Measurements from ENCODE around the gene KCNA2.

The KCNA2 gene

DNA sequence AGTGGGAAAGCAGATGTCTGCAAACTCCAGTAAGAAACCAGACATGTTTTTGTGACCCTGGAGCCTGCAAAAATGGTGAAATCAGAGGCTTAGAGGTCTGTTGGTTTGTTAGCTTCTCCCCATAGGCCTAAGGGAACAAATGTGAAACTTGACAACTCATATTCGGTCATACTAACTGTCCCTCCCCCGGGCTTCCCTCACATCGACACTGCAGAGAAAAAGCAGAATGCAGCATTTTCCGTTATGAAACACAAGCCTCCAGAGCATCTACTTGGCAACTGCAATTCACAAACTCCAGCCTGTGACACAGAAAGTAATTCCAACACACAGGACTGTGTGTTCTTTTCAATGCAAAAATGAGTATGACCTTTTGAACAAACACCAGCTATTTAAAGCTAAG is 3.7 kb downstream of the KCNA2 start:
- DNase-seq (ENCODE audit: low spot score) = no peak

DNA sequence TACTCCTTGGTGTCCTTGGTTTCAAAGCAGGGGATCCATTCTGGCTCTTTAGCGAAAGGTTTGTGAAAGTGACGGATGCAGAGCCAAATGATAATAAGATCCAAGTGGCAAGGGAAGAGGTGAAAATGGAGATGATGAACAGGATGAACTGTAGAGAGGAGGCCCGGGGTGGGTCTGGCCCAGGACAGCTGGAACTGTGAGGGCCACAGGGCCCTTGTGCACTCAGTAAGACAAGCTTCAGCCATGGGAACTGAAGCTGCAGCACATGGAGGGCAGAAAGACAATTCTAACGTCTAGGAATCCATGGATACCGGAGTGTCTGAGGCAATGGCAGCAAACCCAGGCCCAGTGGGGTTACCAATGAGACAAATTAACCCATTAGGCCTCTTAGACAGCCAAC is 4.8 kb downstream of the KCNA2 start:
- DNase-seq (ENCODE audit: low spot score) = no peak

DNA sequence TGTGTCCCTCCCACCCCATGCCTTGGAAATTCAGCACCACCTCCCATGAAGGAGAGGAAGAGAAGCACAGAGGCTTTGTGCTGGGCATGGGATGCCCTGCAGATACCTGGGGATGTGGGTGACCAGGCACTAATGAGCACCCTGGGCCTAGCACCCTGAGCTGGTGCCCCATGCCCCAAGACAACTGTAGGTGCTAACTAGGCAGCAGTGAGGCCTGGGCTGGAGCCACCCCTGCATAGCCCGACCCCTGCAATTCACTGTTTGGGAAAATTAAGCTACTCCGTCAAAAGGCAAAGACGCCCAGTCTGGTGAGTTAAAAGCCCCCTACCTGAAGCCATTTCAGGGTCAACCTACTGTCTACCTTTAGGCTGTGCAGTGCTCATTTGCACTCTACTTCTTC is 5.4 kb downstream of the KCNA2 start:
- no peak for DNase-seq (ENCODE audit: low spot score)

DNA sequence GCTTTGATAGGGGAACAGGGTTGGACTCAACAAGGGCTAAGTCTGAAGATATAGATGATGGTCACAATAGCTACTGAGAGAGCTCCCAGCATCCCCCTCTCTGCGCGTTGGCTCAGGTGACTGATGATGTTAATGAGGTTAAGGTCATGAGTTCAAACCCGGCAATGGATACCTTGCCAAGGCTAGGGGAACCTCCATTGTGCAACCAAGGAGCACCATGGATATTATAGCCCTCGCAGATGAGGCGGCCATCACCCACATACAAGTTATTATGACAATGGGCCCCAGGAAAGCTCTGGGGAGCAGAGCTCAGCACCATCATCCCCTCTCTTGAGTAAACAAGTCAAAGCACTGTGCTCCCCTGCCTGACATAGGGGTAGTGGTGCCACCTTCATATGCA is 8.2 kb downstream of the KCNA2 start:
- DNase-seq (ENCODE audit: low spot score) = no peak

DNA sequence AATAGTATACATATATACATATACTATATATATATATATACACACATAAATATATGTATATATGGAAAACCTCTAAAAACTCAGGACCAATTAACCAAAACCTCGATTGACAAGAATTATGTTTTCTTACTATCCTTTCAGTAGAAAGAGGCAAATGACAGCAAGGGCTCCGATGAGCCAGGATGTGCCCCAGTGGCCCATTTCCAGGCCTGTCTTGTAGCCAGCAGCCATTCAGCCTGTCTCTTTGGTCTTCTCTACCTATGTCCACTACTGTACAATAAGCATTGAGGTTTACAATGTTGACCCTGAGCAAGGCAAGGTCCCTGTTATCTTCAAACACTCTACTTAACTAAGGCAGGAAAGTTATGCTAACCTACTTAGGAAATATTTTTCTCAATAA is 9.8 kb downstream of the KCNA2 start:
- no peak for DNase-seq (ENCODE audit: low spot score)

DNA sequence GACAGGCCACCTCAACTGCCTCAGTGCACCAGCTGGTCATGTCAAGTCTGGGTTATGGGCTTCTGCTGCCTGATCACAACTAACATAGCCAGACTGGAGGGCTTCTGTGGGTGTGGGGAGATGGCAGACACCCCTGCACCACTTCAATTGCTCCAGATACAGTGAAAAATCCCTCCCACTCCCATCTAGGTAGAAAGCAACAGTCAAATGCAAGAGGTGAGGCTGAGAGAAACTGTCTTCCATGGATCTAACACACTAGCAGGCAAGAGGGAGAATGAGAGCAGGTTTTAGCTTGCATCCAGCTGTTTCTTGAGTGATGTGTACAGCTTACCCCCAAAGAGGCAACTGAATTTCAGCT is 10.8 kb downstream of the KCNA2 start:
- no peak for DNase-seq (ENCODE audit: low spot score)

DNA sequence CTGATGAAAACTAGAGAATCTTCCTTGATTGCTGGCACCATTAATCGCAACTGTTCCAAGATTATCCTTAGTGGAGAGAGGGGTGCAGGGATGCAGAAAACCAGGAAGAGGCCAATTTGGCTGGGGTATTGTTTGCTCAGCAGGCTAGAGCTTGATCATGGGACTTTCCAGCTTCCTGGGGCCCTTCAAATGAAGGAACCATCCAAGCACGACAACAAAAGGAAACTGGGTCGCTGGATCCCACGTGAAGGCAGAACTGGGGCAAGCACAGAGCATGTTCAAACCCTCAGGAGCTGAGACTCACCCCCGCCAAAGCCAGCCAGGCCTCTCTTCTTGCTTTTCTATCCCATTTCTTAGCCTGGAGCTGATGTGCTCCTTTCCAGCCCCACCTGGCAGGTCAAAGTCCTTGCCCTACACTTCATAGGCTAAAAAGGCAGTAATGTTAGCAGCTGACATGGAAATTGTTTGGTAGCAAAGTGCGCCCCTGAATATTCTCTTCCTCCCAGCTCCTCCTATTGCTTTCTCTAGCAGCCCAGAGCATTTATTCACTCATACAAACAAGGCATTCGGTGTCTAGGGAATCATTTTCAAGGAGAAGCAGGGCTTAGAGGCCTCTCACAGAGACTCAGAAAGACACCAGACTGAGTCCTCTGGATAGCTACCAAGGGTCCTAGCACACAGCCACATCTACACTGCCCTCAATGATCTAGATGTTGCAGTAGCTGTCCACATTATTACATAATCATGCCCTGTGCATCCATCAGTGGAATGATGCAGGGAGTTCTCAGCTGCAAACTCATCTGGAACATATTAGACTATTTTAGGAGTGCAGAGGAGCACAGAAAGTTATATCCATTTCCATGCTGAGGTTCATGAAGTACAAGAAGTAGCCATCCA is 11.5 kb downstream of the KCNA2 start:
- no peak for DNase-seq (ENCODE audit: low spot score)

DNA sequence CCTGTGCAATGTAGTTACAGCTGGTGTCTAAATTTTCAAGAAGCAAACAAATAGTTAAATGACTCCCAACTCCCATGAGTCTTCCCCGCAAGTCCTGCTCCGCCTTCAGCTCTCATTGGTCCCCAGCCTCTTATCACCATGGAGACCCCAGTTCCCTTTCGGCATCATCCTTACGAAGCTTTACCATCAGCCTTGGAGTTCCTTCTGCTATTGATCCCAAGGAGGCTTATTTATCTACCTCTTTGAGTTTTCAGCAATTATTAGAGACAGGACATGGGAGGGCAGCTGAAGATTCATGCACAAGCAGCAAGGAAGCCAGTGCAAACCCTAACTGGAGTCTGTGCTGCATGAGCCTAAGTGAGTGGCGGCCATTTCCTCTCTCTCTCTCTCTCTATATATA is 12.3 kb downstream of the KCNA2 start:
- DNase-seq (ENCODE audit: low spot score) = no peak

DNA sequence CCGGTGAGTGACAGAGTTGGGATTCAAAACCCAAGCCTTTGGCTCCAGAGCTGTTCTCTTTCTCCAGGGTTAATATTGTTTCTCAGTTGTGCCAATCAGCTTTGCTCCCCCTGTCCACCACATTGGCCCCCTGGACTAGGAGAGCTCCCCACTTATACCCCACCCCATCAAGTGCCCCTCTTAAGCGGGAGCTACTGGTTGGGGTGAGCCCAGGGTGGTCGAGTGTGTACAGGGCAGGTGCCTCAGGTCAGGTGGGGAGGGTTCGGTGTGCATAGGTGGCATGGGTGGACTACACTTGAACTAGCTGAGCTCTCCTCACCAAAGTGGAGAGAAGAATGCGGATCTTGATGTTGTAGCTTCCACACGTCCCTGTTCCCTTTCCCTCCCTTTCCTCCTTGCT is 14.2 kb downstream of the KCNA2 start:
- DNase-seq (ENCODE audit: low spot score) = no peak

DNA sequence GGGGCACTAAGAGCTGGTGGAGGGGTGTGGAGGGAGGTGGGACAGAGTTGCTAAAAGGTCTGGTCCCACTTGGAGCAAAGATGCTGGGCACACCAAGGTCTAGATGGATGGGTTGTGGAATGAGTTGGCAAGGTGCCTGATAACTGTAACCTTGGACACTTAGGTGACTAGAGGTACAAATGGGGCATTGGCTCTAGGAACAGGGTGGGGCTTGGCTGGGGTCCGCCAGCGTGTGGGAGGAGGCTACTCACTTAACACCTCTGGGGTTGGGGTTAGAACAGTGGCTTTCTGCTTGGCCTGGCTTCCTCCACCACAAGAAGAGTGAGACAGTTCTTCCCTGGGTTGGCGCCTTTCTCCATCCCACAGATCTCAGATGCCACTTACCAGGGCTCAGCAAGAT is 17.2 kb downstream of the KCNA2 start:
- no peak for DNase-seq (ENCODE audit: low spot score)

DNA sequence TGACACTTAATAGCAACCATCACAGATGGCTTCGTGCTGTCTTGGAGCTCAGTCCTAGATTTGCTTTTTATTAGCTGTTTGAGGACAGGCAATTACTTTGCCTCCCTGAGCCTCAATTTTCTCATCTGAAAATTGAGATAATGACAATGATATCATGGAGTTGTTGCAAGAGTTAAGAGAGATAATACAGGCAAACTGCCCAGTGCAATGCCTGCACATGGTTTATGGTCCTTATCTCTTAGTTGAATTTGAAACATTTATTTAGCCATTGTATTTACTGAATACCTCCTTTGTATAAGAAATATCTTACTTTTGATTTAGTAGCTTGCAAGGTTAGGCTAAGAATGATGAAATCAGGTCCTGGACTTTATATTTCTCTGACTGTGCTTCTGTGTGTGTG is 17.7 kb downstream of the KCNA2 start:
- no peak for DNase-seq (ENCODE audit: low spot score)

DNA sequence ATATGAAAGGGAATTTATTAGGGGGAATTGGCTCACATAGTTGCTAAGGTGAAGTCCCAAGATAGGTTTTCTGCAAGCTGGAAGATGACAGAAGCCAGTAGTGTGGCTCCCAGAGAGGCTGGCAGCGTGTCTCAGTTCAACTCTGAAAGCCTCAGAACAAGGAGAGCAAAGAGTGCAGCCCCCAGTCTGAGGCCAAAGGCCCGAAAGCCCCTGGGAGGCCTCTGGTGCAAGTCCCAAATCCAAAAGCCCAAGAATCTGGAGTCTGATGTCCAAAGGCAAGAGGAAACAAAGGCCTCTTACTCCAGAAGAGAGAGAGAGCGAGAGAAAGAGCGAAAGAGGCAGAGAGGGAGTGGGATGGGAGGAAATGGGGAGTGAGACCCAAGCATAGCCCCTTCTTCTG is 18.3 kb downstream of the KCNA2 start:
- no peak for DNase-seq (ENCODE audit: low spot score)

DNA sequence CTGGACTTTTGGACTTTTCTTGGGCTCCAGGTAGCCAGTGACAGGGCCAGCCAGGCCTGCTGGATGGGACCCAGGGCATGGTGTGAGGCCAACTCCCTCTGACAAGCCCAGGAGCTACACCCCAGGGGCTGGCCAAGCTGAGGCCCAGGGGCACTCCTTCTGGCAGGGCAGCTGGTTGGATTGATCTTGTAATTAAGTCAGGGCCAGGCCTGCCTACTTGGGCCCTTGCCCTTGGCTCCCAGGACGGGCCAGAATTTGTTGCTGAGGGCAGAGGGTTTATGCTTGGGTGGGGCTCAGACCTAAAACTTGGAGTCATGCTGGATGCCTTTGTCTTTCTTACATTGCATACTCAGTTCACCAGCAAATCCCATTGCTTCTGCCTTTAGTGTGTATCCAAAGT is 20.7 kb downstream of the KCNA2 start:
- no peak for DNase-seq (ENCODE audit: low spot score)

DNA sequence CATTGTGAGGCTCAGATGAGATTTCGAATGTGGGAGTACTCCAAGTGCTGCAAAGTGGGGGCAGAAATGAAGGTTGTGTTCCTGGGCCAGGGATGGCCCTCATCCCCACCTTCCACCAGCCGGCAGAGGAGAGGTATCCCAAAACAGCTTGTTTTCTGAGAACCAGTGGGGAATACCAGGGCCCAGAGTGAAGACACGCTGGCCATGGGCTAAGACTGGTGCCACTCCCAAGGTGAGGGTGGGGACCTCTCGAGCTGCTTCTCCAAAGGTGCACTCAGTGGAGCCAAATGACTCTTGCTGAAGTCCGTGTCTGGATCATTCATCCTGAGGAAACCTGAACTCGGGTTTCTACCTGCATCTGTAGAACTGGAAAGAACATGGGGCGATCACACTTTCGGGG is 22.1 kb downstream of the KCNA2 start:
- no peak for DNase-seq (ENCODE audit: low spot score)

DNA sequence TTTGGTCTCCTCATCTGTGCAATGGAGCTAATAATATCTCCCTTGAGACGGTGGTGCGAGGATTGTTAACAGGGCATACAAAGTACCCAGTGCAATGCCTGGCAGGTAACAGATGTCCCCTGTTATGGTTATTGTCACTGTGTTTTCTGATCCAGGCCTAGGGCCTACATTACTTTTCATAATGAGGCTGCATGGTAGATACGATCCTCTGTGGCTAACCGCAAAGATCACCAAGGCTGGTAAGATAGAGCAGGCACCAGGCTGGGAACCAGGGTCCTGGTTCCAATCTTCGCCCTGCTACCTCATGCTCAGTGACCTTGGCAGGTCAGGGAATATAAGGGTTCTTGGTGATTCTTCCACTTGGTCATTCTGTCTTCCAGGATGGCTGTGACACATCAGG is 22.7 kb downstream of the KCNA2 start:
- DNase-seq (ENCODE audit: low spot score) = no peak

DNA sequence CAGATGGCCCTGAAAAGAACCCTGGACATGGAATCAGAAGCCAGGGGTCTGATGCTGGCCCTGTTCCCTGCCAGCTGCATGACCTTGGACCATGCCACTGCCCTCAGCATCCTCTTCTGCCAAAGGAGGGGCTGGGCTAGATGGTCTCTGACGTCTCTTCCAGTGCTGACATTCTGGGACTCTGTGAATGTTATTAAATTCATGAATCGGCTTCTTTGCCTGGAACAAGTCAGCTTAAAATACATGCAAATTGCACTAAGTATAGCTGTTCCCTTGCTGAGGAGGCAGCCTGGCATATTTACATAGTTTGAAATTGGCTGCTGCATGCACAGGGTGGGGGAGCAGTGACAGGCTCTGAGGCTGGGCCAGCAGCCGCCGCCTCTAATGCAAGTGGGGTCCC is 23.8 kb downstream of the KCNA2 start:
- DNase-seq (ENCODE audit: low spot score) = no peak

DNA sequence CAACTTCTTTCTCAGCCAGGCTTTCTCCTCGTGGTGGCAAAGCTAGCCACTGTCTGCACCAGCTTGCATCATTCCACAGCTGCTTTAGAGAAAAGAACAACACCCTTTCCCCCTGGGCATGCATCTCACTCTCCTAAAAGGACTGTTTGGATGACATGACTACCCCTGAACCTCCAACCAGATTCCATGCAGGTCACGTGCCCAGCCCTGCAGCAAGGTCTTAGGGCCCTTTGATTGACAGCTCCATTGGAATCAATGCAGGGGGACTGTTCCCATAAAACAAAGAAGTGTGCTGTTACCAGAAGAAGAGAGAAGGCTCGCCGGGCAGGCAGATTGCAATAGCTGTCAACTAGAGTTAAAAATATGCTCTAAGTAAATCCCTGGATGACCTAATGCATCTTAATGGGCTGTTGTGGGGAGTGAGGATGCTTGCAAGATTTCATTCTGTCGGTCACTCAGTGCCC is 24.4 kb downstream of the KCNA2 start:
- no peak for DNase-seq (ENCODE audit: low spot score)

DNA sequence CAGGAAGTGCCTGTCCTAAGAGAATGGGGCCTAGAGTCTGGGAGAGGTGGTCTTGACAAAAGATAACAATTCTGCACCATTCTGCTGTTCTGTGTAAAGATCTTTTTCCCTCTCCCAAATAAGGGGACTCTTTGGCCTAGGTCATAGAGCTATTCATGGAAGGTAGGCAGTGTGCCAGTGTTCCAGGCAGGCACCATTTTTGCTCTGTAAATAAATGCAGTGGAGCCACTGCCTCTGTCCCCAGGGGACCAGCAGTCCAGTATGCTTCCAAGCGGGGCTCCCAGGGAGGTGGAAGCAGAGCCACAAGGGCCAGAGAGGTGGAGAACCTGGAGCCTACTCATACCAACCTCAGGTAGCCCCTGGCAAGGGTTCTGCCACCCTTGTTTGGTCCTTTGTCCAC is 25.9 kb downstream of the KCNA2 start:
- no peak for DNase-seq (ENCODE audit: low spot score)

DNA sequence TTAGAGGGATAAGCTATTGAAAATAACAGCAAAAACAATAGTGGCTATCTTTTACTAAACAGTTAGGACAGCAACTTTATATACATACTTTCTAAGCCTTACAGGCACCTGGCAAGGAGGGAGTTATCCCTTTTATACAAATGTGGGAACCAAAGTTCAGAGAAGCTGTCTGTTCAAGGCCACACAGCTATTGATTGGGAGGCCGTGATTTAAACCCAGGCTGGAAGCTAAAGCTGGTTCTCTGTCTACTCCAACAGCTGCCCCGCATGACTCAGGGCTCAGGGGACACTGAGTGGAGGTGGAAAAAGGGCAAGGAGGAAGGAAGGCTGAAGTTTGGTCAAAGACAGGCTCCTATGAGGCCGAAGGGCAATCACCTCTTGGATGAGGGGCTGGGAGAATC is 26.7 kb downstream of the KCNA2 start:
- DNase-seq (ENCODE audit: low spot score) = no peak

DNA sequence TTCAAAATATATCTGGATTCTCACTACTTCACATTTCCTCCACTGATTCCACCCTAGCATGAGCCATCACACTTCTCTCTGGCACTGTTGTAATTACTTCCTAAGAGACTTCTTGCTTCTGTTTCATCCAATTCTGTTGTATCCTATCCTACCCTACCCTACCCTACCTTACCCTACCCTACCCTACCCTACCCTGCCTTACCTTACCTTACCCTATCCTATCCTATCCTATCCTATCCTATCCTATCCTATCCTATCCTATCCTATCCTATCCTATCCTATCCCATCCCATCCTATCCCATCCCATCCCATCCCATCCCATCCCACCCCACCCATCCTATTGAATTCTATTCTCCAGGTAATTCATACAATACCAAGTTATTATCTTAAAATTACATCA is 29.7 kb downstream of the KCNA2 start:
- DNase-seq (ENCODE audit: low spot score) = no peak

DNA sequence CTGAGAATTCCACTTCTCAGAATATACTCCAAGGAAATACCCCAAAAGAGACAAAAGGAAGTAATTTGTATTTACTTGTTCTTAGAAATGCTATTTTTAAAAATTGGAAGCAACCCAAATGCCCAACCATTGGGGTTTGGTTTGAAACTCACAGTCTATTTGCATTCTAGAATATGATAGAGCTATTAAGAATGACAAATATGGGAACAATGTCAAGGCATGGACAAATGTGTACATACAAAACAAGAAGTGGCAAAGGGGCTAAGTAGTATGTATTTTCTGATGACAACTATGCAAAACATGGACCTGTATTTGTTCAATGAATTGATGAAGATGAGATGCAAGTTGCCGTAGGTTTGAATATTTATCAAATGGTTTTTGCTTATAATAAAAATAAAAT is 32.8 kb downstream of the KCNA2 start:
- DNase-seq (ENCODE audit: low spot score) = no peak

DNA sequence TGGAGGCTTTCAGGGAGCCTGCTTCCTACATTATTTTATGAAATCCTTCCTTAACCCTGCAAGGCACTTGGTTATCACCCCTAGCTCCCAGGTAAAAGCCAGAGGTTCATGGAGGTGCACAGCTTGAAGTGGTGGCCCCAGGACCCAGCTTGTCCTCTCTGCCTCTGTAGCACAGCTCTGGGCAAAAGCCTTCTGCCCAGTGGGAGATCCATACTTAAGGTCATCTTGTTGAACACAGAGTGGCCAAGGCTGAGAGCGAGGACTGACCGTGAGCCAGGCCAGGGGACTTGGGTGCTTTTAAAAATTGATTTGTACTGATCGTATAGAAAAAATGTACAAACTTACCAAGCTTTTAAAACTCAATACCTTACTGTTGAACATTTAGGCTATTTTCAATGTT is 33.4 kb downstream of the KCNA2 start:
- no peak for DNase-seq (ENCODE audit: low spot score)

DNA sequence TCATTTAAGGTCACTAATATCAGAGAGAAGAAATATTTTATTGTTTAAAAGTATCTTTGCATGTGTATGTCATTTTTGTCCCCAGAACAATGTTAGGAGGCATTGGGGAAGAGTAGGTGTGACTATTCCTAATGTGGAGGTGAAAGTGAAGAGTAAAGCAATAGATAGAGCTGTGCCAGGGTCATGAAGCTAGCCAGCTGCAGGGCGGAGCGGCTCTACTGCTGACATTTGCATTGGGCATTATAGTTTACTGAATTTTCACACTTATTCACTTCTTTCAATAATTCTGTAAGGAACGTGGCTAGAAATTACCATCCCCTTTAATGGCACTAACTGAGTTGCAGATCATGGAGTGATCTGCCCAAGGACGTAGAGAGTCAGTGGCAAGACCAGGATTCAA is 35.3 kb downstream of the KCNA2 start:
- DNase-seq (ENCODE audit: low spot score) = no peak

DNA sequence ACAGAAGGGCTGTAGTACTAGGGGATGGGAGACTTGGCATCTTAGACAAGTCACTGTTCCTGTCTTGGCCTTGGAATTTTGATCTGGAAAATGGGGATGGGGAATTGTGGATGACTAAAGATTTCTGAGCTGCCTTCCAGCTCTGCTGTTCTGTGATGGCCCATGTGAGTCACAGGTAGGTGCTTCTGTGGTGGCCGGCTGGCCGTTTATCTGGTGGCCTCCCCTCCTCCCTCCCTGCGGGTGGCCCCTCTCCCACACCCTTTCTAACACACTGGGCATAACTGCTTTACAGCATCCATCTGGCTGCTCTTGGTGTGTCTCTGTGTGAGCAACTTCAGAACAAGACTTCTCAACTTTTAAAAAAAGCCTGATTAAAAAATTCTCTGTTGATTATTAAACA is 35.9 kb downstream of the KCNA2 start:
- DNase-seq (ENCODE audit: low spot score) = no peak

All from iPS-NIHi11 (cell line).